Suppressor macrophage treated with lipopolysaccharide for 4 hours (primary cell): ENCODE data around the gene GADD45A.

Experiments
- DNase-seq: peaks from one replicate; pipeline ENCODE4 v3.0.0-alpha.2; 2020

Gene GADD45A

DNA sequence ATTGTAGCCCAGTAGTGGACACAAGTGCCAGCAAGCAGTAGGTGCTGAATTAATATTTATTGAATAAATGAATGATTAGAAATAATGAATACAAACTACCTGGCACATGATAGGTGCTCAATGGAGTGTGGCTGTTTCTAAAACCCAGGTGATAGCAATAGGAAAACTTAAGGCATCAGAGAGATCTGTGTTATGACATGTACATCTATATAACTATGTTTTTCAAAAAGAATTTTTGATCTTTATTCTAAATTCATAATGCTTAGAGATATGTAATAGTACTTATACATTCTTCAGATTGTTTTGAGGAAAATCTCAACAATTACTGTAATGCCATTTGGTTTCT is 5.0 kb downstream of the GADD45A start:
- DNase-seq, result no peak

DNA sequence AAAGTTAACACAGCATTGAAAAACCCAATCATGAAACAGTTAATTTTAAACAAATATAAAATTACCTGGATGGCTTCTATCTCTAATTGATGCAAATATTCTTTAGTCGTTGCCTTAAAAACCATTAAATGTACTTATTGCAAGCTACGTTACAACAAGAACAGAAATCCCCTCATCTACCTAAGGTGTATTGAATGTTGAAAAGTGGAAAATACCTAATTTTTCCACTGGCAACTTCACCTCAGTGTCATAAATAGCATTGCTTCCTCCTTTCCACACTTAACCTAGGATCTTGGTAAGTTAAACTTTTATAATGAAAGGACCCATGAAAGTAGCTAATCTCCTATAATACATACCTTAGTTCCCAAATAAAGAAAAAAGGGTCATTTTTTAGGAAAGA is 5.4 kb downstream of the GADD45A start:
- DNase-seq, result no peak

DNA sequence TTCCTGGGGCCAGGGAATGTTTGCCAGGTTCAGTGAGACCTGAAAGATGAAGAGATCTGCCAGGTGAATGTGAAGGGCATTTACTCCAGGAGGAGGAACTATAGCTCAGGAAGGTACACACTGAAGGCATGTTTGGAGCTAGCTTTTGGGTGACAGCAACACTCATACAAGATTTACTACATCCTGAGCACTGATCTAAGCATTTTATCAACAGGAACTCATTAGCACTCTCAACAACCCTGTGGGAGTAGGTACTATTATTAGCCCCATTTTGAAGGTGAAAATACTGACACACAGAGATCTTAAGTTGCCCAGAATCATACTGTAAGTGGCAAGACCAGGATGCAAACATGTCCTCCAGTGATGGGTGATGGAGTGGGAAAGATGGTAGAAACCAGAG is 6.7 kb downstream of the GADD45A start:
- DNase-seq, result no peak

DNA sequence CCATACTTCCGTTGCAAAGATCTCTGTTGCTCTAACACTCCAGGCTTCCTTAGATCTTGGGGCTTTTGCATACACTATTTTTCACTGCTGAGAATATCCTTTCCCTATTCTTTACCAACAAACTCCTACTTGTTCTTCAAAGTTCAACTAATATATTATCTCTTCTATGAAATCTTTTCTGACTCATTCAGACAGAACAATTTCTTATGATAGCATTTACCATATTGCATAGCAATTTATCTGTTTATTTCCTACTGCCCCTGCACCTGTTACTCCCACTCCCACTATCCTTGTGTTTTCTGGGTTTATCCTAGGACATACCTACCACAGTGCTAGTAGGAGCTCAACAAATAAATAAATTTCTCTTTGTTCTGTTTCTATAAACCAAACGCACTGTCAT is 11.0 kb downstream of the GADD45A start:
- no peak for DNase-seq

DNA sequence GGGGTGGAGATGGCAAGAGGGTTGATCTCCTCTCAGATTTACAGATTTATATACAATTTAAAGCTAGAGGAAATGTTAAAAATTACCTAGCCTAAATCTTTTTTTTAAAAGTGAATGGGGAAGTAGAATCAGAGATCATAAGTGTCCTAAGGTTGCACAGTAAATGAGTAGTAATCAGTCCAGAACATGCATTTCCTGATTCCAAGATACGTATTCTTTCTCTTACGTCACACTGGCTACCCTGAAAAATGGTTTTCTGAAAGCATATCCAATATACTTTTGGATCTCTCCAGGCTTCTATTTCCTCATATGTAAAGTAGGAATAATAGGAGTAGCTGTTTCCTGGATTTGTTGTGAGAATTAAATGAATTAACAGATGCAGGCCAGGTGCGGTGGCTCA is 11.7 kb downstream of the GADD45A start:
- DNase-seq, result no peak

DNA sequence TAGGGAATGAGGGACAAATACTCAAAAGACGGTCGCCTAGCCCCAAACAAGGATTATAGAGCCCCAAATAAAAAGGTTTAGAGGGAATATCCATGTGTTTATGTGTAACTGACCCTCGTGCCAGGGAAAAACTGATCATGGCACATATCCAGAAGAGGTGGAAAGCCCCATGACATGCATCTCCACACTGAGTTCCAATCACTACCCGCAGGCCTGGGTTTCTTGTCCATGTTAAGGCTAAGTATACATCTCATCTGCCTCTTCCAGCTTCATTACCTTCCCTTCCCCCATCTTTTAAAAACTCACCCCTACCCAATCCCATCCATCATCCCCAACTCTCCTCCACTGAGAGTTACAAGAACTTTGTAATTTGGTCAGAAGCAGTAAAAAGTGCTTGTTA is 15.2 kb downstream of the GADD45A start:
- DNase-seq, result no peak

DNA sequence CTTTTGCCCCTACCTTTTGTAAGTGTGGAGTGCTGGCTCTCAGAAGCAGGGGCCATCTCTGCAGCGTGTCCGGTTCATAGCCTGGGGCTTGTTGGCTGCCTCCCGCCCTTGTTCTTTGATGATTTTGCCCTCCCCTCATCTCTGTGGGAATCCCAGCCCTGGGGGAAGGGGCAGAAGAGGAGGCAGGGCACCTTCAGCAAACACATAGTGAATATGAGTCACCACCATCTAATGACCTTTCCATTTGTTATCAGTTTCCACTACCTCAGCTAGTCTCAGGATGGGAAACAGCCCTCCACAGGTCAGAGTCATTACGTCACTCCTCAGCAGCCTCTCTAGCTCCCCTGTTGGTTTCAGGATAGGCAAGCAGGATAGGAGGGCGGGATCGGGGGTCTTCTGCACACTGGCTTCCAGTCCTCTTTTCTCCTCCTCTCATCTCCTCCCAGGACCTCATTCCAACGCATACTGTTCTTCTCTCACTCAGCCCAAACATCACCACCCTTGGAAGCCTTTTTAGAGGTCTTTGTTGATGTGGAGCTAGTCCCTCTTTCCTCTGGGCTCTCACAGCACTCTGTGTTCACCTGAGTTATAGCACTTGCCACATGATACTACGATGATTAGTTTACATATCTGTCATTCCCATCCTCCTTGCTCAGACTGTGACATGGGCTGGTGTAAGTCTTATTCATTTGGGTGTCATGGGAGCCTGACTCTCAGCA is 15.8 kb downstream of the GADD45A start:
- no peak for DNase-seq

DNA sequence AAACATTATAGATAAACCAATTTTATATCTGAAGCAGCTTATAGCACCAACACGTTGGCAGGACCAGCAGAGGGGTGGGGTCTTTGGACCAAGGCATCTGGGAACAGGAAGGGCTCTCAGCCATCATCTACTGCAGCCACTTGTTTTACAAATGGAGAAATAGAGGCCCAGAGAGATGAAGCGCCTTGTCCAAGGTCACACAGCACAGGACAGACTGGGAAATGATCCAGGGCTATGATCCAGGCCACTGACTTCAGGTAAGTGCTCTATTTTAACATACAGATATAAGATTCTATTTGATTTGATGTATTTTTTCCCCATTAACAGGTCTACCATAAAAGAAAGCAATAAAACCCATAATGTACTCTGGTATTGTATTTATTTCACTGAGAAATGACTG is 16.9 kb downstream of the GADD45A start:
- no peak for DNase-seq

DNA sequence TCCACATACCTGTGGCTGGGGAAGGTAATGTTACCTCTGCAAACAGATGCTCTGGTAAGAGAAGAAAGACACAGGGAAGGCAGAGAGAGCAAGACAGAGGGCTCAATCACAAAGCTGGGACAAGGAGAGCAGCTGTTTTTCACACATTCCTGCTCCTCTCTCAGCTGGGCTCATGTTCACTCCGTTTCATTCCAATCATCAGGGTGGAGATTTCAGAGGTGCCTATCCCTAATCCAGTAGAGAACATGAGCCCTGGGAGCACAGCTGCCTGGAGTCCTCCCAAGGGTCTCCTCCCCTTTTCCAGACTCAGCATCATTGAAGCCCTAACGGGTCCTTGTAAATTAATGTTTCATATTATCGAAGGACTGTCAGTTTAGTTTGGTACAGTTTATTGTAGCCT is 19.4 kb downstream of the GADD45A start:
- DNase-seq, result no peak

DNA sequence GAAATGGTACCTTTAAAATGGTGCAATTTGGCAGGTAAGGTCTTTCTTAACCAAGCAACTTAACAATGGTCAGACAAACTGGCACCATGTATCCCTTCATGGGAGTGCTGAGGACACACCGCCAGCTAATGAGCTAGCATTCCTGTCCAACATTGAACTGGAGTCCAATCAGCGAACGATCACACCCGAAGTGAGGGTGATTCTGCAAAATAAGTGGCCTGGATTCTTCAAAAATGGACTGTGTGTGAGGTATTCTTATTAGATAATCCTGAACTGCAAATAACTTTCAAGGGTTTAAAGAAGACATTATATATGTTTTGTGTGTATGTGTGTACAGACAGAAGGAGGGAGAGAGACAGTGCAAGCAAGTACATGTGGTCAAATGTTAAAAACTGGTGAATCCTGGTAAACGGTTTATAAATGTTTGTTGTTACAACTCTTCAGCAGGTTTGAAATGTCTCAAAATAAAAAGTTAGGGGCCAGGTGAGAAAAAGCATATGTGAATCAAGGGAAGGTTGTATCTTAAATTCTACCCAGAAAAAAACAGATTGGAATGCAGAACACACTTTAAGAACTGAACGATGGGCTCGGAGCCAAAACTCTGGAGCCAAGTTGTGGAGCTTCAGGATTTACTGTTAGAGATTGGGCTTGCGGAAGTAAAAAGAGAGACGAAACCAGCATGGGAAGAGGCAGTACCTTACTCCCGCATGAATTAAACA is 20.9 kb downstream of the GADD45A start:
- no peak for DNase-seq

DNA sequence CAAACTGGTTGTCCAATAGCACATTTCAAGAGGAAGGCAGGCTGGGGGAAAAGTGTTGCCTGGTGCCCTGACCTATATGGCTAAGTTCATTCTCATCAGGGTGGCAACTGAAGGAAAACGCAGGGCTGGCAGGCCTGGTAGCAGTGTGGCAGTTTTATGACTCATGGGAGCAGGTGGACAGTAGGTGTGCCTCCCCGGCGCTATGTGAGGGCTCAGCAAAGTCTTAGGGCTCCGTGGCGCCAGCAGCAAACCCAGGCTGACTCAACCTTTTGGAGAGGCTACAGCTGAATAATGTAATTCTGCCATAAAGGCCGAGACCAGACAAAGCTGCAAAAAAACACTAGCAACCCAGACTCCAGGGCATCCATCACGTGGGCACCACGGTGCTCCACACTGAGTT is 23.6 kb downstream of the GADD45A start:
- no peak for DNase-seq

DNA sequence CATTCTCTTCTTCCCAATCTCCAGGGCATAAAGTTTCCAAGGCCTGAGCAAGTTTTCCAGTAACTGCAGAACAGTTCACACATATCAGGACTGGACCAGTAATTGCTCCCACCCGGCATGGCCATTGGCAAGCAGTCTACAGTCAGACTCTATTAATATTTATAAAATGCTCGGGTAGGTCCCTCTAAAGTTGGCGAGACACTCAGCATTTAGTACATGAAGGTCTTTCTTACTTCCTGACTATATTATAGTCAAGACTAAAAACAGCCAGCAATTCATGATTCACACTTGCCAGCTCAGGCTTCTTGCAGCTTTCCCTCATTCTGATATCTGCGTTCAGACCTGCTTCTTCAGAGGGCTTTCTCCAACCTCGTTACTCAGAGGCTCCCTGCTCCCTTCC is 25.4 kb downstream of the GADD45A start:
- DNase-seq, result no peak

DNA sequence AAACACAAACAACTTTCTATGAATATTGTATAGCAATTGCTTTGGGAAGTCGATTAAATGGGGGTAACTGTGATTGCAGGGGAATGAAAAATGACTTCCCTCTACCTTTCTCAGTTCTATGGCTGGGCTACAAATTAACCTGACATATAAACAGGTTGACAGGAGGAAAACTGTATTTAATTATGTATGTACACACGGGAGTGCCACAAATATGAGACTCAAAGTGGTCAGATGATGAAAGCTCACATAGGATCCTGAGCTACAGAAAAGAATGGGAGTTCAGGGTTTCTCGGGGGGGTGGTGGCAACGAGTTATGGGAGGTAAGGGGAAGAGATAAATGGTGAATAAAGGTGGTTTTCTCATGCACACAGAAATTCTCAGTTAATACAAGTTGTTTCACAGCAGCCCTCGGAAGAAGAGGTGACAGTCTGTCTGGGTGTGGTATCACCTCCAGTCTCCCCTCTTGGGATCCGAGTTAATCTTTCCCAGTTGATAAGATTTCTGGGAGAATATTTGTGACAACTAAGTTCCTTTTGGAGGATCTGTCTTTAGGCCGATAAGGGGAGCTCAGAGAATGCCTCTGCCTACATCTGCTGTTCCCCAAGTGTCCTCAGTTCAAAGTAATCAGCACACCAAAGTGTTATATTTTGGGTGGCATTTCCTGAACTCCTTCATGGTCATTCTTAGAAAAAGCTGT is 26.3 kb downstream of the GADD45A start:
- DNase-seq, result no peak

DNA sequence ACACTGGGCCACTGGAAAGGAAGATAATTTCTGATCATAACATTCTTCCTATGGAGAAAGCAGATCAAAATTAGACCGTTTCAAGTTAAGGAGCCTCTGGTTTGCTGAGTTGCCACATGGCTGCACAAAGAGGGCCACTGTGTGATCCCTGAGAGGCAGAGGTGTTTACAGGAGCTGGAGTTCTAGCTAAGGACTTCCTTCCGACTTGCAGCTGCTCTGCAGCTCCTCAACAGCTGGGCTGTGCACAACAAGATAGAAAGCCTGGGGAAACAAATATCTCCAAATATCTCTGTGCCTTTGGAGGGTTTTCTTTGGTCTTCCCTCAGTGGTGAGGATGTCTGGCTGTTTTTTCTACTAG is 26.8 kb downstream of the GADD45A start:
- no peak for DNase-seq

DNA sequence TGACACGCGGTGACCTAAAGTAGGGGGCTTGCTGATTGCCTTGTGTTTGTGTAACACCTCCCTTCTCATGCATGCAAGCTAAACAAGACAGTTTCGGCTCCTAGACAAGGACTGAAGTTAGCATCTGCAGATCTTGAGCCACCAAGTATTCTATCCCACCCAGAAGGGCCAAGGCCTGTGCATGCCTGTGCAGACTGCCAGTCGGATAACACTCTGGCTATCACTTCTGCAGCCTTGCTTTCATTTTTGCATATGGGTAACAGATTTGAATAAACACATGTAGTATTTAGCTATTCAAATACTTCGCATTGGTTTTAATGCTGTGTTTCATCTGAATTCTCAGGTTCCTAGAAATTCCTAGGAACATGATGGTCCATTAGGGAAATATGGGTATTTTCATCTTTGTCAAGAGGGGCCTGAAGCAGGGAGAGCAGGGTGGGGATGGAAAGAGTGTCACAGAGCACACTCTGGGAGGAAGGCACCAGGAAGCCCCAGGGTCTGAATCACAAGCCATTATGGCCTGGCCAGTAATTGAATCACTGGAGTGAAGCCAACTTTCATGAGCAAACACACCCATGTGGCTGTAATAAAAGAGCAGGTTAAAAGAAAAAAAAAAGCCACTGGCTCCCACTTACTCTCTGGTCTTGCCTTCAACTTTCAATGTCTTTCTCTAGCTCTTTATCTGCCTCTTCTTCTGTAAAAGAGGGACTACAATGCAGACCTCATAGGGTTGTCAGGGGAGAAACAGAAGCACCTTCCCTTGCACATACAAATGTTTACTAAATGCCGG is 28.3 kb downstream of the GADD45A start:
- no peak for DNase-seq

DNA sequence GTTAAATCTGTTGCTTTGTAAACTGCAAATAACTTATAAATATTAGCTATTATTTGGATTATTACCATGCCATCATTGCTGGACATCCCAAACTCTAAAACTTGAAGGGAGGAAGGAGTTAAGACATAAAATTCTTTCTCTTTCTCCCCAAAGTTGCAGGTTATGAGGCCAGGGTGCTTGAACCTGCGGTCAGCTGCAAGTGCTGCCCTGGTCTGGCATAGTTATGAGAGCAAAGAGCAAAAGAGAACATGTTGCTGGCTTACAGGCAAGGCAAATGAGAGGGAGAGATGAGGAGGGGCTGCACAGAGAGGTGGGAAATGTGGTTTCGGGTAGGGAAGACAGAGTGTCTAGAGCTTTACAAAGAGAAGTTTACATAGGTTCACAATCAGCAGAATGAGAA is 30.8 kb downstream of the GADD45A start:
- DNase-seq, result no peak

DNA sequence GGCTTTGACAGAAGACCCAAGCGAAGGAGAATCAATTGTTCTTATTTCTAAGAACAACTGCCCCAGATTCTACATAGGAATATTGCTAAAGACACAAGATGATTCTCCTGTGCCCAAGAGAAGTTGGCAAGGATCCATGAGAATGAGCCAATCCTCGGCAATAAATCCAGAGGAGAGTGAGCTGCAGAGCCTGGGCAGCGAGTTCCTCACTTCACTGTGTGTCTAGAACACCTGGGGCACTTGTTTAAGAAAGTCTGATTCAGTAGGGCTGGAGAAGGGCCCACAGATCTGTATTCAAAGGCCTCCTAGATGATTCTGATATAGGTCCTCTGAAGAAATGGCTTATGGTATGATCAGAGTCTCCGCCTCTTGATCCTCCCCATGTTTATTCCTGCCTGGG is 31.8 kb downstream of the GADD45A start:
- no peak for DNase-seq

DNA sequence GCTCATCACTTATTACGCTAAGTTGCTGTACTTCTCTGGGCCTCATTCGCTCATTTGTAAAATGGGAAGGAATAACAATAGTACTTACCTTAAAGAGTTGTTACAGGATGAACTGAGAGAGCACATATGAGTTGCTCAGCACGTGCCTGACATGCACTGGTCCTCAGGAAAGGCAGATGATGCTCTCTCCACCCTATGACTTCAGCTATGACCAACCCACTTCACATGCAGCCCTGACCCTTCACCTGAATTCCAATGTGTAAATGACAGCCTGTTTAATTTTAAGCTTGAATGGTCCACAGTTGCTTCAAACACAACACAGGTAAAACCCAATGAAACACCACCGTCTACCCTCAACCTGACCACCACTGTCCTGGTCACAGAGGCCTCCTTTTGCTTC is 32.9 kb downstream of the GADD45A start:
- DNase-seq, result no peak

DNA sequence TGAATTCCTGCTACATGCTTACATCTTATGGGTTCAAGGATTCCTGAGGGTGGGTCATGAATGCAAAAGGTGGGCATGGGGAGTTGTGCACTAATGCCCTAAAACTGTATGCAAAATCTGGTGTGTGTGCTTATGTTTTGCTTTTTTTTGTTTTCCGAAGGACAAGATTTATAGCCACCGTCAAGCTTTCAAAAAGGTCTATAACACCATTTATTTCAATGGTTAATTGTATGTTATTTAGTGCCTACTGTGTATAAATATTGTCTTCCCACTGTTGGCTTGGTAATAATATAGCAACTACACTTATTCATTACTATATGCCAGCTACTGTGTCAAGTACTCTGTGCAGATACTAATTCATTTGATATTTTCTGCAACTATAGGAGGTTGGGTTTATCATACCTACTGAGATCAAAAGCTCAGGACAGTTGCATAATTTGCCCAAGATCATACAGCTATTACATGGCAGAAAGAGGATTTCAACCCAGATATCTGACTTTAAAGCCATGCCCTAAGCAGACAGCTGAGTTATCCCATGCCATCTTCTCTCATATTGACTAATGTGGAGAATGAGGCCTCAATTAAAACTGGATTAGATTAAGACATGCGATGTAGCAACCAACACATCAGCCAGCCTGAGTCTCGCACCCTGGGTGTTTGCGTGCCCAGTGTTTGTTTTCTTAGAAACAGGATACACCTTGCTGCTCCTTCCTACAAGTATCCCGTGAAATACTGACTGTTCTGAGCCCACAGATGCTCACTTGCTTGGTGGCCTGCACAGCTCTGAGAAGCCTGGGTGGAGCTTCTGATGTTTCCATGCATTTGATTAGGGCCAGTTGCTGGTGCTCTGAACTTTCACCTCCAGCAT is 34.6 kb downstream of the GADD45A start:
- no peak for DNase-seq

DNA sequence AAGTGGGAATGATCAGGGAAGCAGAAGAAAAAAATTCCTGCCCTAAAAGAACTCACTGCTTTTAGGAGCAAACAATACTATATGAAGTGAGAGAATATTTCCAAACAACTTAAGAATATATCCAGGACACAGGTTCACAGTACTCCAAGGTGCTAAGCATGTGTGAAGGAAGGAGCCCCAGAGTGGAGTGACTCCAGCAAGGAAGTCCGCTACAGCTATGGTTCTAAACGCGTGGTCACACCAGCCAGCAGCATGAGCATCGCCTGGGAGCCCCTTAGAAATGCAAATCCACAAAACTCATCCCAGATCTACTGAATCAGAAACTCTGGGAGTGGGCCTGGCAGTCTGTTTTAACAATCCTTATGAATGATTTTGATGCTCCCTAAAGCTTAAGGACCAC is 36.1 kb downstream of the GADD45A start:
- no peak for DNase-seq

DNA sequence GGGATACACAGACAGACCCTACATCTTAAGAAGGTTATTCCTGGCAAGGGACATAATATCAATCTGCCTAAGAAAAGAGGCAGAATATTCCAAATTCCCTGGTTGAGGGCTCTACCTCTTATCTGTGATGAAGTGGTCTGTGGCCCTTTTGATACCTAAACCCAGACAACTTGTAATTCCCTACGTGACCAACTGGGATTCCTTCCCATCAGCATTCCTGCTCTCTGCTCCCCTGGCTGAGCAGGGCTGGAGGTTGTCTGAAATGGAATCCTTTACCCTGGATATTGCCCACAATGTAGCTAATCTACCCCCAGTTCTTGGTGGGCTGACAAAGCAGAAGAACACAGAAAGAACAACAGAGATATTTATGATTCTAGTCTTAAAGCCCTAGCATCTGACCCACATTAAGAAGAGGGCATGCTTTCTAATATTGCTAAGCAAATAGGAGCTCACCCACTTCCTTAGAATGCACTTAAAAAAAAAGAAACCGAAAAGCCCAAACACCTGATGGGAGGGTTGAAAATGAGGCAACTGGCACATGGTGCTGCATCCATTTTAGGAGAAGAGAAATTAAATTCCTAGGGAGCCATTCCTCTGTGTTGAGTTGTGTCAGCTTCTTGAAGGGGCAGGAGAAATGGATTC is 36.8 kb downstream of the GADD45A start:
- no peak for DNase-seq

DNA sequence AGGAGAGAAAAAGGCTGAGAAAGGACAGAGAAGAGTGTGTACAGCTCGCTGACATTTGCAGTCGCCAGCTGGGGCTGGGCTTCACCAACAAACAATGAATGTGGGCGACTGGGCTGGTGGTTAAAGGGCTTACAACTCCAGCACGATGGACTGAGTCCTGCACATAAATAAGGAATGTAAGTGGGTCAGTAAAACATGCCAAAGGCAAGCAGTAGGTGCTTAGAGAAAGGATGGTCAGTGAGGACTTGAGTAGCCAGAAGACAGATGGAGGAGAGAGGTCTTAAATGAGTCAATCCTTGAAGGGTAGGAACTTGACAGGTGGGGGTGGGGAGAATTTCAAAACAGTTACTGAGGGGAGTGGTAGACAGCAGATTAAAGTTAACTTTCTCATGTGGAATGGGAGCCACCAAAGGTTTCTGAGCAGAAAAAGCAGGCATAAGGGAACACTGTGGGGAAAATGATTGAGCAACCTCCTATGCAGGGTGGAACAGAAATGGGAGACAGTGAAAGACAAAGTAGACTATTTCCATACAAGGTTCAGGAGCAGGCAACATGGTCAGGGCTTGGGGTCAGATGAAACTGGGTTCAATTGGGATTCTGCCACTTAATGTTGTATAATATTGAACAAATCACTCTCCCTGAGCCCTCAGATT is 37.4 kb downstream of the GADD45A start:
- DNase-seq, result no peak
